ENCODE results near the gene TRMT1. TPM values are rescaled to one million over a fixed set of nuclear protein-coding genes. Genes with fewer than 3 reads are reported as not detected.

The TRMT1 gene
- total and polyA plus RNA-seq, 4 donors, result 14.4 to 48.2 (median 43.8) TPM

- no peak overlapping the region for H3K4me3 ChIP-seq
- 6 to 15% methylated on average over 19 of the region's 19 CpGs for WGBS, 2 donors
- H3K9me3 ChIP-seq (ENCODE audit: control insufficient read depth in 4 of 4, insufficient read depth in 3 of 4, low read length in 3 of 4), result no peaks in the 10 kb centered on the region
- peak overlapping the region; percentile 79 to 94 for H3K27ac ChIP-seq (ENCODE audit: low read depth in 1 of 2, low read length in 1 of 2)
- H3K36me3 ChIP-seq (ENCODE audit: control insufficient read depth in 4 of 4, insufficient read depth in 4 of 4, low read length in 4 of 4), result no peaks in the 10 kb centered on the region
- TF ChIP-seq CTCF (IDR thresholded peaks at IDR 0.05; ENCODE audit: control extremely low read depth, extremely low read depth), result no peak
- ATAC-seq (ENCODE audit: insufficient read depth, low FRiP score) (peak; percentile 8), DNase-seq (peak; percentile 99 to 100 (median 100))
- peak overlapping the region; percentile 16 to 53 for H3K9ac ChIP-seq (ENCODE audit: insufficient read depth in 1 of 2, low read length in 2 of 2)
- H3K27me3 ChIP-seq (ENCODE audit: control insufficient read depth in 3 of 3, insufficient read depth in 3 of 3, low read length in 2 of 3), result no peaks in the 10 kb centered on the region
- H3K4me1 ChIP-seq (ENCODE audit: control insufficient read depth in 5 of 5, insufficient read depth in 5 of 5, low read length in 5 of 5), result peaks cover 5 to 50% (median 15%) of the 10 kb centered on the region in 5 donors
These were observed 48.0 kb upstream of the TRMT1 start for GRCh38 chr19:13164343-13165161.

- TF ChIP-seq CTCF (IDR thresholded peaks at IDR 0.05; ENCODE audit: control extremely low read depth, extremely low read depth), result no peak
- DNase-seq (peak; percentile 95 to 96 (median 96)), ATAC-seq (ENCODE audit: insufficient read depth, low FRiP score) (peak; percentile 23)
- Histone ChIP-seq H3K9ac (ENCODE audit: insufficient read depth in 1 of 2, low read length in 2 of 2) (peak overlapping the region; percentile 31 to 87), H3K4me1 (ENCODE audit: control insufficient read depth in 5 of 5, insufficient read depth in 5 of 5, low read length in 5 of 5) (peaks cover 5 to 50% (median 15%) of the 10 kb centered on the region in 5 donors), H3K36me3 (ENCODE audit: control insufficient read depth in 4 of 4, insufficient read depth in 4 of 4, low read length in 4 of 4) (no peaks in the 10 kb centered on the region), H3K4me3 (no peak overlapping the region), H3K27me3 (ENCODE audit: control insufficient read depth in 3 of 3, insufficient read depth in 3 of 3, low read length in 2 of 3) (no peaks in the 10 kb centered on the region), H3K27ac (ENCODE audit: low read depth in 1 of 2, low read length in 1 of 2) (peak overlapping the region; percentile 79 to 94), H3K9me3 (ENCODE audit: control insufficient read depth in 4 of 4, insufficient read depth in 3 of 4, low read length in 3 of 4) (no peaks in the 10 kb centered on the region)
- 2 to 6% methylated on average over 20 of the region's 20 CpGs for WGBS, 2 donors
These were observed 47.2 kb upstream of the TRMT1 start for GRCh38 chr19:13163609-13164342.

- H3K9me3 ChIP-seq (ENCODE audit: control insufficient read depth in 4 of 4, insufficient read depth in 3 of 4, low read length in 3 of 4), result no peaks in the 10 kb centered on the region
- DNase-seq (peak; percentile 98 to 100 (median 98)), ATAC-seq (ENCODE audit: insufficient read depth, low FRiP score) (peak; percentile 73)
- peak overlapping the region; percentile 31 to 87 for H3K9ac ChIP-seq (ENCODE audit: insufficient read depth in 1 of 2, low read length in 2 of 2)
- H3K27ac ChIP-seq (ENCODE audit: low read depth in 1 of 2, low read length in 1 of 2), result peak overlapping the region; percentile 86 to 94
- no peaks in the 10 kb centered on the region for H3K36me3 ChIP-seq (ENCODE audit: control insufficient read depth in 4 of 4, insufficient read depth in 4 of 4, low read length in 4 of 4)
- no peaks in the 10 kb centered on the region for H3K27me3 ChIP-seq (ENCODE audit: control insufficient read depth in 3 of 3, insufficient read depth in 3 of 3, low read length in 2 of 3)
- WGBS, 2 donors, result 1 to 2% methylated on average over 58 of the region's 58 CpGs
- H3K4me1 ChIP-seq (ENCODE audit: control insufficient read depth in 5 of 5, insufficient read depth in 5 of 5, low read length in 5 of 5), result peaks cover 5 to 49% (median 15%) of the 10 kb centered on the region in 5 donors
- no peak overlapping the region for H3K4me3 ChIP-seq
- no peak for TF ChIP-seq CTCF (IDR thresholded peaks at IDR 0.05; ENCODE audit: control extremely low read depth, extremely low read depth)
These were observed 46.4 kb upstream of the TRMT1 start for GRCh38 chr19:13162724-13163608.
